ENCODE measurements around the gene ABLIM1. TPM values are rescaled to one million over a fixed set of nuclear protein-coding genes. Genes with fewer than 3 reads are reported as not detected.
A peak's percentile ranks its signal among the peaks of the same experiment; 100 is the strongest.

The ABLIM1 gene
- total RNA-seq, 1 experiment from 2014 or later = 89.4 TPM

DNA sequence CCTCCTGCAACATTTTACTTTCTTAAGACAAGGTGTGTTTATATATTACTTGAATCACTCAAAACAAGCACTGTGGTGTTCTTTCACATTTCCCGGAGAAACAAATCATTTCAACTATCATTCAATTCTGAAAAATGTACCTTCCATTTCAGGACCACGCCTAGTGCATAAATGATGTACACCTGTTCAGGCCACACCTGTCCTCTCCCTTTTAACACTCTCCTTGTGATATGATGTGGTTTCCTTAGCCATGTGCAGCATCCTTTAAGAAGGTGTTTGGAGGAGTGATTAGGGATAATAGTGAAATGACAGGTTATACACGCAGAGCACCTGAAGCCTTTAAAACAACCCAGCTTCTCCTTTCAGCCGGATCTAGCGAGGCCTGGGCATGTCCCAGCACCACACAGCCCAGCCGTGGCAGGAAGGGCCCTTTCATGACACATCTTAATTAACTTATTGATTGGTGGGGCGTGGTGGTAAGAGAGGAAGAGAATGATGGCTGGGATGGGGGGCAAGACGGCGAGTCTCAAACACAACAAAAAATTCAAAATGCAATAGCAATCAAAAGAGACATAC lies 26.9 kb downstream of the ABLIM1 start:
- TF ChIP-seq, protein P1, sequence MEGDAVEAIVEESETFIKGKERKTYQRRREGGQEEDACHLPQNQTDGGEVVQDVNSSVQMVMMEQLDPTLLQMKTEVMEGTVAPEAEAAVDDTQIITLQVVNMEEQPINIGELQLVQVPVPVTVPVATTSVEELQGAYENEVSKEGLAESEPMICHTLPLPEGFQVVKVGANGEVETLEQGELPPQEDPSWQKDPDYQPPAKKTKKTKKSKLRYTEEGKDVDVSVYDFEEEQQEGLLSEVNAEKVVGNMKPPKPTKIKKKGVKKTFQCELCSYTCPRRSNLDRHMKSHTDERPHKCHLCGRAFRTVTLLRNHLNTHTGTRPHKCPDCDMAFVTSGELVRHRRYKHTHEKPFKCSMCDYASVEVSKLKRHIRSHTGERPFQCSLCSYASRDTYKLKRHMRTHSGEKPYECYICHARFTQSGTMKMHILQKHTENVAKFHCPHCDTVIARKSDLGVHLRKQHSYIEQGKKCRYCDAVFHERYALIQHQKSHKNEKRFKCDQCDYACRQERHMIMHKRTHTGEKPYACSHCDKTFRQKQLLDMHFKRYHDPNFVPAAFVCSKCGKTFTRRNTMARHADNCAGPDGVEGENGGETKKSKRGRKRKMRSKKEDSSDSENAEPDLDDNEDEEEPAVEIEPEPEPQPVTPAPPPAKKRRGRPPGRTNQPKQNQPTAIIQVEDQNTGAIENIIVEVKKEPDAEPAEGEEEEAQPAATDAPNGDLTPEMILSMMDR (IDR thresholded peaks at IDR 0.05; ENCODE audit: unreplicated experiment) = no peak
- Mint-ChIP-seq H3K27me3 (ENCODE audit: unreplicated experiment) (no peaks in the 10 kb centered on the region), H3K4me1 (ENCODE audit: low read depth, unreplicated experiment) (peaks cover 68% of the 10 kb centered on the region), H3K27ac (ENCODE audit: unreplicated experiment) (peak overlapping the region; percentile 81), H3K36me3 (ENCODE audit: insufficient read depth, unreplicated experiment) (peaks cover 22% of the 10 kb centered on the region), H3K4me3 (ENCODE audit: low read depth, unreplicated experiment) (peak overlapping the region; percentile 87), H3K9me3 (ENCODE audit: low read depth, unreplicated experiment) (no peaks in the 10 kb centered on the region)
- no peak for DNase-seq
- TSS peak; percentile 64 for BruUV-seq (replicated peaks)
- CTCF ChIA-PET = interaction anchor here (1.4 kb wide), 1 partner anchor 18 kb away, joined by 3 read pairs; no protein-coding TSS in a partner anchor
- intact Hi-C loops (cut with micrococcal nuclease; ENCODE audit: unreplicated experiment) = loop anchor here (5.0 kb wide), 2 partner anchors 69 to 156 kb away; no protein-coding TSS in a partner anchor

DNA sequence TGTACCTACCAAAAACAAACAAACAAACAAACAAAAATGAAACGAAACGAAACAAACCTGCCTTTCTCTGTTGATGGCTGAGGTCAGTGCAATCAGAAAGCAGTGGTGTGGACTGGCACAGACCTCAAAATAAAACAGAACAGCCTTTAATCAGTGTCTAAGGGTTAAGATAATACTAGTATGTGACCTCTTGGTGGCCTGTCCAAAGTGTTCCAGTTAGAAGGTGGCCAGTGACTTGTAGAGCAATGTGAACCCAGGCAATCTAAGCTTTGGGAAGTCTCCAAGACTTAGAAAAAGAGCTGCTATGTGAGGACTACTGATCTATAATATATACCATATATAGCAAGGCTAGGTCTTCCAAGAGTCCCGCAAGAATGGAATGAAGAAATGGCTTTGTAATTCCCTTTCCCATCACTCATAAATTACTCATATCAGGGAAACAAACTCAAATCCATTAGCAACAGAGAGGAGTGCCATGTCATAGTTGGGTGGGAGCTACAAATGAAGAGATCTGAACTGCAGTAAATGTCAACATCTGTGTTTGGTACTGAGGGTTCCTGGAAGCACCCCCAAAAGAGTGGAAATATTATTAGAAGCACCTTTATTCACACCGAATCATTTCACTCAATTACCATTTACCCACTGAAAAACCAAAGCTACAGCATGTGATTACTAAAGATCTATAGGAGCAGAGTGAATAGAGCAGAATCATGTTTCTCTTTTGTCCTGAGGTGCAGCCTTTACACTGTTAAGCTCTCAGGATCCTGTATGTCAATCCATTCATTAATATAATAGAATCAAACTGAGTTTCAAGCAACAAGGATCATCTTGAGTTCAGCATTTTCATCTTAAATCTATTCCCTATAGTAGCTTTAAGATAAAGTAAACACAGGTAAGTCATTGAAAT lies 28.0 kb downstream of the ABLIM1 start:
- peaks cover 22% of the 10 kb centered on the region for H3K36me3 Mint-ChIP-seq (ENCODE audit: insufficient read depth, unreplicated experiment)
- H3K9me3 Mint-ChIP-seq (ENCODE audit: low read depth, unreplicated experiment) = no peaks in the 10 kb centered on the region
- no TSS peak for BruUV-seq (replicated peaks)
- H3K4me1 Mint-ChIP-seq (ENCODE audit: low read depth, unreplicated experiment) = peaks cover 68% of the 10 kb centered on the region
- TF ChIP-seq, protein P1 (IDR thresholded peaks at IDR 0.05; ENCODE audit: unreplicated experiment) = no peak
- H3K27me3 Mint-ChIP-seq (ENCODE audit: unreplicated experiment) = no peaks in the 10 kb centered on the region
- CTCF ChIA-PET = interaction anchor here (1.4 kb wide), 1 partner anchor 17 kb away, joined by 3 read pairs; no protein-coding TSS in a partner anchor
- no peak overlapping the region for H3K4me3 Mint-ChIP-seq (ENCODE audit: low read depth, unreplicated experiment)
- intact Hi-C loops (cut with micrococcal nuclease; ENCODE audit: unreplicated experiment) = loop anchor here (5.0 kb wide), 2 partner anchors 68 to 157 kb away; no protein-coding TSS in a partner anchor
- DNase-seq = no peak
- no peak overlapping the region for H3K27ac Mint-ChIP-seq (ENCODE audit: unreplicated experiment)

DNA sequence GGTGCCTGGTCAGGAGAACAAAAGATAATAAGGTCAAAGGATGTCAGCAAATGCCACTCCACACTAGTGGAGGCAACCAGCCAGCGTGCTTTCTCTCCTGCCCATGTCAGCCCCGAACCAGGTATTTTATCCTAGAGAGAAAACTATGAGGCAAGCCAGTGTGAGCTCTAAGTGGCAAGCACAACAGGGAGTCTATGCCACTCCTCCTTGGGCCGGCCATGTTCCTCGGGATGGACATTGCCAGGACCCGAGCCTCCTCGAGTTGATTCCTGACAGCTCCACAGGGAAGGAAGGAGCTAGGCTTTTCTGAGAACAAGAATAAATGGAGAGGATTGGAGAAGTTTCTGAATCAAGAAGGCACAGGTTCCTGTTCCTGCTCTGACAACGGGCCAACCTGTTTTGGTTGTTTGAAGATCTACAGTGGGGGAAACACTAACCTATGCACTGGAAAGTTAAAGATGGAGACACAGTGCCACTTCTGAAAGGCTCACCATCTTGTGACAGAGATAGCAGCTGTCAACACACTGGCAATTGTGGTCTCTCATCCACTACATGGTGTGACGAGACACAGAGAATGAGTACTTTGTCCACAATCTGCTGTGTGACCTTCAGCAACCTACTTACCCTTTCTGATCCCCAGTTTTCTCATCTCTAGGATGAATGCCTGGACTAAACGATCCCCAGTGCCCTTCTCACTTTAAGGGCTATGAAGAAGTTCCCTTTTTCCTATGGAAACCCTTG lies 28.8 kb downstream of the ABLIM1 start:
- no peak for DNase-seq
- Mint-ChIP-seq H3K27me3 (ENCODE audit: unreplicated experiment) (no peaks in the 10 kb centered on the region), H3K36me3 (ENCODE audit: insufficient read depth, unreplicated experiment) (peaks cover 18% of the 10 kb centered on the region), H3K27ac (ENCODE audit: unreplicated experiment) (no peak overlapping the region), H3K9me3 (ENCODE audit: low read depth, unreplicated experiment) (no peaks in the 10 kb centered on the region), H3K4me1 (ENCODE audit: low read depth, unreplicated experiment) (peaks cover 67% of the 10 kb centered on the region), H3K4me3 (ENCODE audit: low read depth, unreplicated experiment) (no peak overlapping the region)
- CTCF ChIA-PET = interaction anchor here (1.4 kb wide), 1 partner anchor 16 kb away, joined by 3 read pairs; no protein-coding TSS in a partner anchor
- no TSS peak for BruUV-seq (replicated peaks)
- intact Hi-C loops (cut with micrococcal nuclease; ENCODE audit: unreplicated experiment) = no loop called here
- TF ChIP-seq, protein P1 (IDR thresholded peaks at IDR 0.05; ENCODE audit: unreplicated experiment) = no peak

DNA sequence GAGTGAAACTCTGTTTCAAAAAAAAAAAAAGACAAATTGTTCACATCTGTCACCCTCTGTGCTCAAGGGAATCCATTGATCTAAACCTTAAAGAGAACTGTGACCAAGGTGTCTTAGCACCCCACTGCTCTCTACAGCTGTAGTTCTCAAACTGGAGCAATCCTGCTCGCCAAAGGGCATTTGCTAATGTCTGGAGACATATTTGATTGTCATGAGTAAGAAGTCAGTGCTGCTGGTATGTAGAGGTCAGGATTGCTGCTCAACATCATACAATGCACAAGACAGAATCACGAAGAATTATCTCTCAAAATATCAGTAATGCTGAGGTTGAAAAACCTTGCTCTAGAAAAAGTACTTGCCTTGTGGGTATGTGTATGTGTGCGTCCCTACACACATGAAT lies 30.0 kb downstream of the ABLIM1 start:
- Mint-ChIP-seq H3K27me3 (ENCODE audit: unreplicated experiment) (no peaks in the 10 kb centered on the region), H3K4me1 (ENCODE audit: low read depth, unreplicated experiment) (peaks cover 71% of the 10 kb centered on the region), H3K27ac (ENCODE audit: unreplicated experiment) (no peak overlapping the region), H3K9me3 (ENCODE audit: low read depth, unreplicated experiment) (no peaks in the 10 kb centered on the region), H3K36me3 (ENCODE audit: insufficient read depth, unreplicated experiment) (peaks cover 18% of the 10 kb centered on the region), H3K4me3 (ENCODE audit: low read depth, unreplicated experiment) (no peak overlapping the region)
- intact Hi-C loops (cut with micrococcal nuclease; ENCODE audit: unreplicated experiment) = no loop called here
- BruUV-seq (replicated peaks) = no TSS peak
- TF ChIP-seq, protein P1 (IDR thresholded peaks at IDR 0.05; ENCODE audit: unreplicated experiment) = no peak
- no peak for DNase-seq
- CTCF ChIA-PET = no interaction called here
